Cardiac fibroblast (primary cell): Measurements from ENCODE around the gene CHMP4B.

Experiments
- DNase-seq, 2 donors: peaks; one replicate each; pipeline versions ENCODE4 v3.0.0 to v3.0.0-alpha.2; 2010; ENCODE audit warnings: low read depth in 2 of 2
- H3K4me3 ChIP-seq, 2 donors: replicated peaks in 1 of 2; 1 replicate in 1 of 2; 2 replicates in 1 of 2; pipeline ENCODE4 v1.5.1; 2011; ENCODE audit warnings: low read depth in 2 of 2, low read length in 2 of 2, mild to moderate bottlenecking in 2 of 2, moderate library complexity in 1 of 2
- CTCF ChIP-seq: IDR thresholded peaks from one replicate; pipeline ENCODE4 v1.5.1; 2011; ENCODE audit warnings: low read depth, mild to moderate bottlenecking, low read length, inconsistent platforms

CHMP4B gene

DNA sequence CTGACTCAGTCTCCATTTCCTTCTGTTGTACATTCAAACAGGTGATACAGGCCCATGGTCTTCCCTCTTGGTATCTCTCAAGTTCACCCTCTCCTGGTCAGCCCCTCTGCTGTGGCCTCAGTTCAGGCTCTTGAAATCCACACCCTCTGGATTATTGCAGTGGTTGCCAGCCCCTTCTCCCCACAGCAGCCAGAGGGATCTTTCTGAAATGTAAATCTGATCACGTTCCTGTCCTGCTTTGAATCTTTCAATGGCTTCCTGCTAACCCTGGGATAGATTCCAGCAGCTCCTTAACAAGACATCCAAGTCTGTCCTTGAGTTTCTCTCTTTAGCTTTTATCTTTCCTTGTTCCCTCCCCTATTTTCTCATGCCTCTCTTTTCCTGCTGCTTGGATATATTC, 22.2 kb downstream of the CHMP4B start:
- DNase-seq: peak in 1 of 2 donors; percentile 41
- TF ChIP-seq CTCF: no peak
- no peak overlapping the region for H3K4me3 ChIP-seq

DNA sequence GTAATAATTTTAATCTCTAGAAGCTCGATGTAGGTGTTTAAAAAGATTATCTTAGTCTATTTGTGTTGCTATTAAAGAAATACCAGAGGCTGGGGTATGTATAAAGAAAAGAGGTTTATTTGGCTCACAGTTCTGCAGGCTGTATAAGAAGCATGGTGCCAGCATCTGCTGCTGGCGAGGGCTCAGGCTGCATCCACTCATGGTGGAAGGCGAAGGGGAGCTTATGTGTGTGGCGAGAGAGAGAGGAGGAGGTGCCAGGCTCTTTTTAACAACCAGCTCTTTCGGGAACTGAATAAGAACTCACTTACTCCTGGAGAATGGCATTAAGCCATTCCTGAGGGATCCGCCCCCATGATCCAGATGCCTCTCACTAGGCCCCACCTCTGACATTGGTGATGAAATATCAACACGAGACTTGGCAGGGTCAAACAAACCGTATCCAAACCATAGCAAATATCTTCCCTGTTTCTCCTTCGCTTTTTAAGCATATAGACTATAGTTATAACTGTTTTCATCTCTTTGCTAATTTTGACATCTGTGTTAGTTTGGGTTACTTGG, 24.5 kb downstream of the CHMP4B start:
- peak; percentile 29 to 55 for DNase-seq
- H3K4me3 ChIP-seq: no peak overlapping the region
- no peak for TF ChIP-seq CTCF

DNA sequence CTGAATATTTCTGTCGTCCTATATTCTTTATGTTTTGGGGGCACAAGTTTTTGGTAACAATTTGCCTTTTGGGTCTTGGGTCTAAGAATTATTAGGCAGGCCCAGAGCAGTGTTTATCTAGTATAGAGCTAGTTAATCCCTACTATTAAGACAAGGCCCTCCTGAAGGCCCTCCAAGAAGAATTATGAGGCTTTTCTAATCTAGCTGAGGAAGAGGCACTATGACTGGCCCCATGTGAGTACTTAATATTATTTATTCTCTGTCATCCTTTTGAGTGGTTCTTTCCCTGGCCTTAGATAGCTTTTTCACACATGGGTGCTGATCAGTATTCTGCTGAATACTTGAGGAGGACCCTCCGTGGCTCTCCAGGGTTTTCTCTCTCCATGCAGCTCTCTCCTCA, 25.1 kb downstream of the CHMP4B start:
- no peak for TF ChIP-seq CTCF
- H3K4me3 ChIP-seq: no peak overlapping the region
- no peak for DNase-seq

DNA sequence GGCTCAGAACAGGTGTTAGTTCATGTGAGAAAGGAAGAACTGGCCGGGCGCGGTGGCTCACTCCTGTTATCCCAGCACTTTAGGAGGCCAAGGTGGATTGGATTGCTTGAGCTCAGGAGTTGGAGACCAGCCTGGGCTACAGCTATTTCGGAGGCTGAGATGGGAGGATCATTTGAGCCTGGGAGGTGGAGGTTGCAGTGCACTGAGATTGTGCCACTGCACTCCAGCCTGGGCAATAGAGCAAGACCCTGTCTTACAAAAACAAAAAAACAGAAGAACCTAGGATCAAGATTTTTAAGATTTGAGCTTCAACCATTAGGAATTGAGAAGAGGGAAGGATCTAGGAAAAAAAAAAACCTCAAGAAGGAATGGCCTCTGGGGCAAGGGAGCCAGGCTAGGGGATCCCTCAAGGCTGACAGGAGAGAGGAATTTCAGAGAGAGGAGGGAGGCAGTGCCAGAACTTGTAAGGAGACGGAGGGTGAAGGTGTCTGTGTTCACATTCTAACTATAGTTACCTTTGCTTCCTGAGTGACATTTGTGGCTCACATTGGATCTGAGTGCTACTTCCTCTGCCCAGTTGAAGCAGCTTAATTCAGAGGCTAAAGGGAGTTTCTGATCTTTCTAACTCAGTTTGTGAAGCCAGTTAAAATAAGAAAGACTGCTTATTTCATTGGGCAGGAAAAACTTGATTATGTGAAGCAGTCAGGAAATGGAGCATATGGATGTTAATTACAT, 26.1 kb downstream of the CHMP4B start:
- no peak overlapping the region for H3K4me3 ChIP-seq
- TF ChIP-seq CTCF: no peak
- DNase-seq: no peak

DNA sequence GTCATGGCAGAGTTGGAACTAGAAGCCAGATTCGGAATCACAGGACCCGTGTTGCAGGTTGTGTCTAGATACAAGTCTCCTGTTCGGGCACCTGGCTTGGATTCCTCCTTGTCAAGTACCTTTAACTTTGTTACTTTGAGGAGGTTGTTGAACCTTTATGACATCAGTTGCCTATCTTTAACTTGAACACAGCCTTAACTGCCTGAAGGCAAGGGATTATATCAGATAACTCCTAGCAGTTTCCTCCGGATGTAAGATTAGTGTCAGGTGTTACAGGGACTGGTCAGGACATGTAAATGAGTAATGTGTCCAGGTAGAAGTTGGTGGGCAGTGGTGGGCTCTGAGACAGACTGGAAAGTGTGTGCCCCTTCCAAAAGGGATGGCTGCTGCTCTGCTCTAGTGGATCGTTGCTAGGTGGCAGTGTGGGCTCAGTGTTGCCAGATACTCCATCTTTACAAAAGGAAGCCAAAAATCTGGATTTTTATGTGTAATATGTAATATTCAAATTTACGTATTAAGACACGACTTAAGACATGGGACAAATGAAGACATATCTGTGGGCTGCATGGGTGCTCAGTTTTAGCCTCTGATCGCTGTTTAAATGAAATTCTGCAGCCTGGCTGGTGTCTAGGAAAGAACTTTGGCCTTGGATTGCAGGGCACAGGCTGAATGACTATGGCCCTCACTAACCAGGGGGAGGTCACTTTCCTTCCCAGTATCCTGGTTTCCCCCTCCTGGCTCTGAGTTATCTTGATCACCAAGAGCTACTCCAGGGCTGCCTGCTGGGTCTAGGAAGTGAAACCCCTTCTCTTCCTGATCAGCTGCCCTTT, 27.1 kb downstream of the CHMP4B start:
- H3K4me3 ChIP-seq: no peak overlapping the region
- DNase-seq: no peak
- TF ChIP-seq CTCF: no peak

DNA sequence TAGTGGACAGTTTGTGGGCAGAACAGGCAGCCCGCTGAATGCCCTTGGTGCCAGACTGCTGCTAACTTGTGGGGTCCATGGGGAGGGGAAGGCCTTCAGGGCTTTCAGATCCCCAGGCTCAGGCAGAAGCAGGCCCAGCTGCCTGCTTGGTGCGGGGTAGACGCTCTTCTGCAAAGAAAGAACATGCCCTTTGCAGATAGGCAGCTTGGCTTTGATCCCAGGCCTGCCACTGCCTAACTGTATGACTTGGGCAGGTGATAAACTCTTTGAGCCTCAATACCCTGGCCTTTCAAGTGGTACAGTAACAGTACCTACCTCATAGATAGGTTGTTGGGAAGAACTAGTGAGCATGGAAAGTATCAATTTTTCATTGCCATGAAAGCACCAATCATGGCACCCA, 28.4 kb downstream of the CHMP4B start:
- no peak overlapping the region for H3K4me3 ChIP-seq
- no peak for DNase-seq
- no peak for TF ChIP-seq CTCF
